CD4-positive, alpha-beta T cell treated with Interleukin-6 at 100 ng/mL for 8 hours (primary cell): Measurements from ENCODE around the gene RASA3.

Experiments used
- DNase-seq: peaks from one replicate; pipeline ENCODE4 v3.0.0-alpha.2; 2020; ENCODE audit warnings: mixed read lengths, low spot score

RASA3 gene

DNA sequence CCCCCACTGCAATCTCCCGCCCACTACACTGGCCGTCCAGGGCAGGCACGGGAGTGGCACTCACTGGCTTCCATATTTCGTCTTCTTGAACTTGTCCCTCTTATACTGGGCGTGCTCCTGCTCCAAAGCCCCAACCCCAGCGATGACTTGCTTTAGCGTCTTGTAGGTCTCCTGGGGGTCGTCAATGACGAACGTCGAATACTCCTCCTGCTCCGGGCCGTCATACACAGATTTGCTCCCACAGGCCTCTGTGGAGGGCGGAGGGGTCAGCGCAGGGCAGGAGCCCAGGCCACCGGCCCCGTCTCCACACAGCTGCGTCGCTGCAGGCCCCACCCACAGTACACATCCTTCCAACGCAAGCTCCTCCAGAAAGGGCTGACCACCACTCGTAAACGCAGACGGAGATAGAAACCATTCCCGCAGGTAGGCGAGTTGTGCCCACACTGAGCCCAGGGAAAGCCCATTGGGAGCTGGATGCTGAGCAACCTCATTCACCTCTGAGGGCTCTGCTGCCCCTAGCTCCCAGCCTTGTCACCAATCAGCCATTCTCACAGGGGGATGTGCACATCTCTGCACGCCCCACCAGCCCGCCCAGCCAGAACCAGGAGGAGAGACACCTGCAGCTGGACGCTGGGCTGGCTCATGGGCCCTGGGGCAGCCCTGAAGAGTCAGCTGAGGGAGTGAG is 150.7 kb downstream of the RASA3 start:
- DNase-seq = no peak

DNA sequence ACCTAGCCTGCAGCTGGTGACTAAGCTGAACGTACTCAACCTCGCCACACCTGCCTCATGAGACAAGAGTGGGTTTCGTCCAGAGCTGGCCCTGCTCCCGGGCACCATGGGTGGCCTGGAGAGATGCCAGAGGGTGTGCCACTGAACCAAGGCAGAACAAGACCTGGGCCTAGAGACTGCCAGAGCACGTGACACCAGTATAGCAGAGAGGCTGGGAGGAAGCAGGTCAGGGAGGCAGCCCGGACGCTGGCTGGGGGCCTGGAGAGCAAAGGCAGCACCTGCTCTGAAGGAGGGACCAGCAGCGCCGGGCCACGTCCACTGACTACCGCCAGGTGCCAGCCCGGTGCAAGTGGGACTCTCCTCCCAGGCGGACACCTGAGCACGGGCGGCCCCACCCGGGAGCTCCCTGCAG is 151.2 kb downstream of the RASA3 start:
- no peak for DNase-seq

DNA sequence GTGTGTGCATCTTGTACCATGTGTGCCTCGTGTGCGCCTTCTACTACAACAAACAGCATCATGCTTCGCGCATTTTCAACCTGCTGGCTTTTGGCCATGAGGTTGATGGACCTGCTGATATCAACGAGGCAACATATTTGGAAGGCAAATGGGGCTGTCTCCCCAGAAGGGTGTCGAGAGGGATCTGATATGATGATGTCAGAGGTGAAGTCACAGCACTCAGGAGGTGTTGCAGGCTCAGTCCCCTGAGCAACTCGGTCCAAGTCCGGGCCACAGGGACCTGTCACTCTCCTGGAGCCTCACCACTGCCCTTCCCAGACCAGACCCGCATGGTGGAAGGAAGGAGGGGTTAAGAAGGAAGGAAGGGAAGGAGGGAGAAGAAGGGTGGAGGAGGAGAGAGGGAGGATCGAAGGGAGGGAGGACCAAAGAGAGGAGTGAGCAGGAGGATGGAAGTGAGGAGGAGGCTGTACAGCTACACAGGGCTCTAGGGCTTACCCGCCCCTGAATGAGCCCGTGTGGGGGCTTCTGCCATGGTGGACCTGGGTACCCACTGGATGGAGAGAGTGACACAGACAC is 151.8 kb downstream of the RASA3 start:
- DNase-seq = no peak

DNA sequence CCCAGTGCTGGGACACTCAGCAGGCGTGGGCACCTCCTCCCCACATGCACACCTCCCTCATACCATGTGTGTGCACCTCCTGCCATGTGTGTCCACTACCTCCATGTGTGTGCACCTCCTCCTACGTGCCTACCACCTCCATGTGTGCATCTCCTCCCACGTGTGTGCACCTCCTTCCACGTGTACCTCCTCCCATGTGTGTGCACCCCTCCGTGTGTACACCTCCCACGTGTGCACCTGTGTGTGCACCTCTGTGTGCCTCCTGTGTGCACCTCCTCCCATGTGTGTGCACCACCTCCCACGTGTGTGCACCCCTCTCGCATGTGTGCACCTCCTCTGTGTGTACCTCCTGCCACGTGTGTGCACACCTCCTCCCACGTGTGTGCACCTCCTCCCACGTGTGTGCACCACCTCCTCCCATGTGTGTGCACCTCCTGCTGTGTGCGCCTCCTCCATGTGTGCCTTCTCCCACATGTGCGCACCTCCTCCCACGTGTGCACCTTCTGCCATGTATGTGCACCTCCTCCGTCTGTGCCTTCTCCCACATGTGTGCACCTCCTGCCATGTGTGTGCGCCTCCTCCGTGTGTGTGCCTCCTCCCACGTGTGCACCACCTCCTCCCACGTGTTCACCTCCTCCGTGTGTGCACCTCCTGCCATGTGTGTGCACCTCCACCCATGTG is 152.5 kb downstream of the RASA3 start:
- DNase-seq = no peak

DNA sequence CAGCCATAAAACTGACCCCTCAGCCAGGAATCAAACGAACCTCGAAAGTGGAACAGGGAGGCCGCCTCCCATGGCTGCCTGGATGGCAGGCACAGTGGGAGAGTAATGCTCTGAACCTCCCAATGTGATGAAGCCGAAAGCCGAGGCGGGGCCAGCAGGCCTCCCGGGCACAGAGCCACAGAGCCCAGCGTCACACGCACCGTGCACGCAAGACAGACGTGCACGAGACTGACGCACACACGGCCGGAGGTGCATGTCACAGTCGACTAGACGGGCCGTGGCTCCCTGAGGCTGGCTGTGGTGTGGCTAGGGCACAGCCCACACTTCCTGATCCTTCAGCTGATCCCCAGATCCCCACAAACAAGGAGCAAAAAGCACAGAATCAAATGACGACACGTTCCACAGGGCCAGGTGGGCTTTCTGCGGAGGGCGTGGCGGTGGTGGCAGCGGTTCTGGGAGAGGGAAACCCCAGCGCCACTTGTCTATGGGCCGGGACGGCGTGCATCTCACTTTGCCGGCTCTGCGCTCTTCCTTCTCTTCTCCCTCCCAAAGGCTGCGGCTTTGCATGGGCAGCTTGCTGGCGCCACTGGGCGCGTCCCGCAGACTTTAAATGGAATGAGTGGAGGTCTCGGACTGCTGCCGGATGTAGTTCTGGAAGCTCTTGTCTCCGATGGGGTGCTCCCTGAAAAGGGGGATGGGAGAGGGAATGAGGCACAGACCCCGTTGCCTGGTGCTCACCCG is 153.5 kb downstream of the RASA3 start:
- DNase-seq = no peak

DNA sequence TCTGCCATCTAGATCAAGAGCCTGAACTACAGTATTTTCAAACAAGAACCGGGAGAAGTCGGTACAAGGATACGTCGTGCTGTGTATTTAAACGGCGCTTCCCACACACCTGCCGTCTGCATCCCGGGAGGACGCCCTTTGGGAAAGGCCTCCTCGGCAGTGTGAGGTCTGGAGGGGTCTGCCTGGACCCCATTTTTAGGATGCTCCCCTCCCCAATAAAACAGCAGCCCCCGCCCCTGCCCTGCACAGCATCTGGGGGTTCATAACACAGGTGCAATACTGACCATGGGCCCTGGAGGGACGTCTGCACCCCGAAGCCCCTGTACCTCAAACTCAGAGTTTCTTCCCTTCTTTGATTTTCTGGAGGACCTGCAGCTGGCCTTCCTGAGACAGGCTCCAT is 154.4 kb downstream of the RASA3 start:
- DNase-seq = no peak

DNA sequence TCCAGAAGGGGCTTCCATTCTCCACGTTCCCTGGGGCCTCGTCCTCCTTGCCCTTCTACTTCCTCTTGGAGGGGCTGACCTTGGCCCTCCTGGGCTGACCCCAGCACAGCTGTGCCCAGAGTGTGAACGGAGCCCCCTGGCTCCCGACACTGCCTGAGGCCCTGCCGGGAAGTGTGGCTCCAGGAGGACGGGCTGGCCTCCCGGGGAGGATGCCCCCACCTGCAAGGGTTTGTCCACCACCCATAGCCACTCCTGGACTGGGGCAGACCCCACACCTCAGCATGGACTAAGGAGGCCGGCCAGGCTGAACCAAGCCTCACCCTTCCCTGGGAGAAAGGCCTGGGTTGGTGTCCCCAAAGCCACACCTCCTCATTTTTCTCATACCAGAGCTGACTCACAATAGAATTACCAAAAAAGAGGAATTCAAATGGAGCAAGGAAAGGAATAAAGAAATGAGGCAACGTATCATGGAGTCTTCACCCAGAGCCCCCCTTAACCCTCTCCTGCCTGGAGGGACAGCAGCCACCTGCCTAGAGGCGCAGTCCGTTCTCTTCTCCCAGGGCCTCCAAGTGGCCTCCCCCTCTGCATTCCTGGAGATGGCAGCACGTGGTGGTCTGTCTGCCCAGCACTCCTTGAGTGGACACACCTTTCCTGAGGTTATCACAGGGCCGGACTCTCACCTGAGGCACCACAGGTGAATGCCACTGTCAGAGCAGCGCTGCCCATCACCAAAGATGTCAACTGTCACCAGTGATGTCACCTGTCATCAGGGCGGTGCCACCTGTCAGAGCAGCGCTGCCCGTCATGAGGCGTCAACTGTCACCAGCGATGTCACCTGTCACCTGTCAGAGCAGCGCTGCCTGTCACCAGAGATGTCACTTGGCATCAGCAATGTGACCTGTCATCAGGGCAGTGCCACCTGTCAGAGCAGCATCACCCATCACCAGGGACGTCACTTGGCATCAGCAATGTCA is 155.4 kb downstream of the RASA3 start:
- DNase-seq = no peak

DNA sequence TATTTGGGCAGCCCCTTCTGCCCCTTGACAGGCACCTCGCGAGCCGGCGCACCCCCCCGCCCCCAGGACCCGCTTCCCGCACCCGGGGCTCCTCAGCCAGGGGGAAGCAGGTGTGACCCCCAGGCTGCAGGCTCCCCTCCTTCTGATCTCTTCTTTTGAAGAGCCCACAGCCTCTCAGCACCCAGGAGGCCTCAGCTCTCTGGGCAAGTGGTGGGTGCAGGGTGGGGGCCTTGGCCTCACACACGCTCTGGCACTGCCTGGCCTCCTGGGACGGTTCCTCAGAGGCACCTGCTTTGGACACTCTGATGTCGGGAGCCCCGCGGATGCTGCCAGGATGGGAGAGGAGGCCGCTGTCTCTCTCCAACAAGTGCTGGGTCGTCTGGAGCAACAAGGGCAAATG is 157.0 kb downstream of the RASA3 start:
- DNase-seq = no peak

DNA sequence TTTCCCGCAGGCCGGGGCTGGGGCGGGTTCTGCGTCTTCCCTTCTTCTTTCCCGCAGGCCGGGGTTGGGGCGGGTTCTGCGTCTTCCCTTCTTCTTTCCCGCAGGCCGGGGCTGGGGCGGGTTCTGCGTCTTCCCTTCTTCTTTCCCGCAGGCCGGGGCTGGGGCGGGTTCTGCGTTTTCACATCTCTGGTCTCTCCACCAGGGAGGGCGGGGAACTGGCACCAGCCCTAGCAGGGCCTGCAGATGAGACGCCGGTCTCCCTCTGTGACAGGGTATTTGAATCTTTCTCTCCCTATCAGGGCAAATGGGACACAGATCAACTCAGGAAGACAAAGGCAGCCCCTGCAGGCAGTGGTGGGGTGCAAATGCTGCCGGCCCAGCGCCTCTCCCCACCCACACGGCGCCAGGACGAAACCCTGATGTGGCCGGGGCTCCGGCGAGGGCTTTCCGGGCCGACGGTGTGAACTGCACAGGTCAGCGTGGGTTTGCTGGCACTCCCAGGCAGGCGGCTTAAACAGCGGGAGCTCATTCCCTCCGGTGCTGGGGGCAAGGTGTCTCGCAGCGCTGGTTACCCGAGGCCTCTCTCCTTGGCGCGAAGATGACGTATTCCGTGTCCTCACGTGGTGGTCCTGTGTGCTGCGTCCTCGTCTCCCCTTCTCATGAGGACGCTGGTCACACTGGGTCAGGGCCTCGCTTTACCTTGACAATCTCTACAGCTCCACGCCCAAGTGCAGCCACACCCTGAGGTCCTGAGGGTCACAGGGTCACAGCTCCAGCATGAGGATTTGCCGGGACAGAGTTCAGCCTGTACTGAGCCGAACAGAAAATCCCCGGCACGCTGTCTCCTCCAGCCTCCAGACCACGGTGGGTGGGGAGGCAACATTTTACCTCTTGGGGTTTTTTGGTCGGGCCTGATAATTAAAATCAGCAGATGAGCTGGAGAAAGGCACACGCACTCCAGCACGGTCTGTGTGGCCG is 157.8 kb downstream of the RASA3 start:
- DNase-seq = no peak

DNA sequence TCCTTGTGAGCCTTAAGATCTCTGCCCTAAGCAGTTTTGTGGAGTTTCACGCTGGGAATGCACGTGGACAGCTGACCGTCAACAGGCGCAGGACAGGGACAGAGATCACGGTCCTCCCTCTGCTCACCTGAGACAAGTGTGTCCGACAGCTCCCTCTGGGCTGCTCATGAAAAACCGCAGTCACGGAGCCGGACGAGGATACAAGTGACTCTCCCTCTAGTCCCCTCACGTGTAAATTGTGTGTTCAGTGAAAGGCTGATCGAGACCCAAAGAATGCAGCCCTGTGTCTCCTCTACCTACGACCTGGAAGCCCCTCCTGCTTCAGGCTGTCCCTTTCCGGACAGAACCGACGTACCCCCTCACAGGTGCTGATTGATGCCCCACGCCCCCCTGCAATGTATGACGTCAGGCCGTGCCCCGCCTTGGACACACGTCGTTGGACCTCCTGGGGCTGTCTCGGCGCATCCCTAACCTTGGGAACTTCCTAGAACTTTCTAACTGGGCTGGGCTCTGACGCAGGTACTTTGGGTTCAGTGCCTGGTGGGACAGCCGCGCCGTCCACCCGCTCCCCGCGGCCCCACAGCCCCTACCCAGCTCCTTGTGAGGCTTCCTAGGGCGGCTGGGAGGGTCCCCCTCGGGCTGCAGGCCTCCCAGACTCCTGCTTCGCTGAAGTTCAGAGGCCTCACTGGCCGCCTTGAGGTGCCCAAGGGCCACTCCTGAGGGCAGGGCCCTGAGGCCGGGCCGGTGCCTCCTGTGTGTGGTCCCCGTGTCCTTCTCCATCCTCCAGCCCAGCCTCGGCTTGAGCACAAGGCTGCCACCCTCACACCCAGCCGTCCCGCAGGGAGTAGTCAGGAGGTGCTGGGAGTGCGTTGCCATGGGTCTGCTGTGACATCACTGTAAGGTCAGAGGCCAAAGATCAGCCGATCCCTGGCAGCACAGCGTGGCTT is 158.9 kb downstream of the RASA3 start, which contains the start of gene C13orf46:
Gene C13orf46 (minus strand): TSS at position 859 of the 947 bp plus-strand sequence. CDS start 79 bp downstream, at position 780.
- no peak for DNase-seq

DNA sequence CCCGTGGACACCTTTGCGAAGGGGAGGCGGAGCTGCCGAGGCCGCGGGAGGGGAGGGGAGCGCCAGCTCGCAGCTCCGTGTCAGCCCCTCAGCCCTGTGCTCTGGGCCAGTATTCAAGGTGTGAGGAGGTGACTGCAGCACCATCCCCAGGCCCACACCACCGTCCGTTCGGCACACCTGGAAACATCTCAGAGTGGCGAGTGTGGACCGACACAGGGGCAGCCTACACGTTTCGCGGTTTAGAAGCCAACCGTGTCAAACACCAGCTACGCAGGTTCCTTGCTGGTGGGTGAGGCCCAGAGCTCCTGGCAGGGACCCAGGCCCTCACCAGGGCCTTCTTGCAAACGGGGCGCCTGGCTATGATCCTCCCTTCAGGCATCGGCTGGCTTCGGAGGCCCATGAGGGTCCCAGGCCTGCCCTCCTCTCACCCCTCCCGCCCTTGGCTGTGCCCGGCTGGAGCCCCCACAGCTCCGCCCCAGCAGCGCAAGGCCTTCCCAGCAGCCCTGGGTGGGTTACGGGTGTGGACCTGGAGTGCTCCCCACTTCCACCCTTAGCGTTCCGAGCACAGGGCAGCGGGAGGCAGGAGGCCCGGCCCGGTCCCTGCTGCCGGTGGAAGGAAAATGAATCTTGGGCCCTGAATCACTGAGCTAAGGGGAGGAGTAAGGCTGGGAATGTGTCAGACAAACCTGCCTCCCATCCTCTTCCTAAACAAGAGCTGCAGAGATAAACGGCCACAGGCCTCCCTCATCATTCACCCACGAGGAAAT is 159.8 kb downstream of the RASA3 start:
- no peak for DNase-seq

DNA sequence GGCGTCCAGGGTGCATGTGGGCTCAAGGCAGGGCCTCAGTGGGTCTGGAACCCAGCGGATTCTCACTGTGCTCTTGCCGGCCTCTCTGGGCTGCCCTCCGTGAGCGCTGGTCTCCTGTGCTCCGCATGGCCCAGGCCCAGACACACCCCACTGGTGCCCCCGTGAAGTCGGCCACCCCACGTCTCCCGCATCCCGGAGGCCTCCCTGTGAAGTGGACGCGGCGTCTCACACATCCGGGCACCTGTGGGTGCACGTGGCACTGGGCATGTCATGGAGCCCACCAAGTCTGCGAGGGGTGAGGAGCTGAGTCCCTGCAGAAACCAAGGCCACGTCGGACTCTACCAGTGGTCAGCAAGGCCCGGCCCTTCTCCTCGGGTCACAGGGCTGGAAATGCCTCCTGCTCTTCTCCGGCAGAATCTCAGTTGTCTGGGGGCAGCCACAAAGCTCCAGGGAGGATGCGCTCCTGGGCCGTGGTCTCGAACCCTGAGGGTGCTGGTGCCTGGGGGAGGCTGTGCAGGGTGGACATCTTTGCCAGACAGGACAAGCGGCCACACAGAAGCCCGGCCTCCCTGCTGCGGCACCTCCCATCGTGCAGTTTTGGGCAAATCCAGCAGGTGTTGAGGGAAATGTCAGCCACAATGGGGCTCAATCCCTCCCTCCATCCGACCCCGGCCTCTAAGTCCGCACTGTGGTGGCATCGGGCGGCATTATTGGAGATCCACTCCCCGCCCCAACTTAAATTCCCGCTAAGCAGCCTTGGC is 160.8 kb downstream of the RASA3 start:
- DNase-seq = no peak

DNA sequence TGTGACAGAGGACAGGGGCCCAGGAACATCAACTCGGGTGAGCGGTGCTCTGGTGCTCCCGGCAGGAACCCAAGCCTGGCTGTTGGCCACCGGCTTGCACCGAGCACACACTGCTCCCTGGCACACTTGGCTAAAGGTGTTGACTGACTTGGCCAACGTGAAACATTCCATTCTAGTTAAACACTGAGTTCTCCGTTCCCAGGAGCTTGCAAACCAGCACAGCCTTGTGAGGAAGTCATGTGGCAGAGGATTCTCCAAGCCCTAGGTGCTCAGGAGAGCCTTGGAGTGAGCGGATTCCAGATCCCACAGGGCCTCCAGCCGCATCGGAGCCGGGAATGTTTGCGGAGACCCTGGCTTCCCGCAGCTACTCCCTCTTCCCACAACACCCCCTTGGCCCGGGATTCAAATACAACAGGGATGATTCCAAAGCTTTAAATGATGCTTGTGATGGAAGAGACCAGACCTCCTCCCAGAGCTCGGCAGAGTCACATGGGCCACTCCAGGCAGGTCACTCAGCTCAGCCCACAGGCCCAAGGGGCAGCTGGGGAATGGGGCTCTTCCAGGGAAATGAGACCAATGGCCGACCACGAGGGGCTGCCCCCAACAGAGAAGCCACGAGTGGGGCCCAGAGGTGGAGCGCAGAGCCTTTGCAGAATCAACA is 161.5 kb downstream of the RASA3 start:
- DNase-seq = no peak

DNA sequence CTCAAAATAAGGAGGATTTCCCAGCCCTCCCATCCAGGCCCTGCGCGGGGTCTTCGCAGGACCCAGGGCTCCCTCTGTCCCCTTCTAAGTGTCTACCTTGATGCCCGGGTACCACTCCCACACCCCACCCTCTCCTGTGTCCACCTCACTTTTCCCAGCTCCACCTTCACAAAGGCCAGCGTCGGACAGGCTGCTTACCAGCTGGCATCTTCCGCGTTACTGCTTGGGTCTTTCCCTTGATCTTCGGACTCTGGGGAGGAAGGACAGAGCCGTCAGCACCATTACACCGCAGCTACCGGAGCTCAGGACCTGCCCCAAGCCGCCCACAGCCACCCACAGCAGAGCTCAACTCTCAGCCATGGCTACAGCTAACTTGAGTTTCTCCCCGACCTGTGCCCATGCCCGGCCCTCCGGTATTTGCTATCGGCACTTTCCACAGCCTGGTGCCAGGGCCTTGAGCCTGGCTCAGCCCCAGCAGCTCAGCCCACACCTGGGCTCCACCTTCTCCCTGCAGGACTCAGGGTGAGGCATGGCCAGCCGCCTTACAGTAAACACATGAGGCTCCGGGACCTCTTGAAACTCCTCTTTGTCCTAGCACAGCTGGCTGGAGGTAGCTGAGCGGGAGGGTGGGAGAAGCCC is 162.3 kb downstream of the RASA3 start:
- DNase-seq = no peak

DNA sequence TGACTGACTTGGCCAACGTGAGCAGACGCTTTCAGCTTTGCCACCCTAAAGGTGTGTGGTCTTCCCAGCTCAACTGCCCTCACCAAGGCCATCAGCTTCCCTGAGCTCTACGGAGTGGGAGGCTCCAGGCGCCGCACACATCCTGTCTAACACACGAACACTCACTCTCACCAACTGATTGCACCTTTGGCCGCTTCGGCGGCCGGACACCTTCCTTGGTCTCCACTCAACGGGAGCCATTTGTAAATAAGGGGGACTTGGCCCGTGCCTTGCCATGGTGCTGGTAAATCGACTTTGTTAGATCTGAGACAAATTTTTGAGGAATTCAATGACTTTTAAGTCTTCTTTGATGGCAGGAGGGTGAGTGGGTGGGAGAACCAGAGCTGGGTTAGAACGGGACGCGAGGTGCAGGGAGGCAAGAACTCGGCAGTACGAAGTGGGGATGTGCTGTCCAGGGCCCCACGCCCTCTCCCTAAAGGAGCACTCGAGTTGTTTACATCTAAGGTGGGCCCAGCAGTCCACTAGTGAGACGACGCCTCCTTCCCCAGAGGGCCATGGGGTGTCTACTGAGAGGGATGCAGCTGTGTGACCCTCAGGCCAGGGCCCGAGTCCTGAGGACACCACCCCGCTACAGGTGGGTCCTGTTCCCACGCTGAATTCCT is 163.0 kb downstream of the RASA3 start:
- no peak for DNase-seq
